ENCODE data around the gene GZMM. TPM values are rescaled to one million over a fixed set of nuclear protein-coding genes. Genes with fewer than 3 reads are reported as not detected.

GZMM gene
- polyA plus RNA-seq, 3 donors: 0.32 to 1.4 (median 0.48) TPM

GRCh38 chr19:588741-589692, 45.2 kb downstream of the GZMM start:
- no peak overlapping the region for H3K27ac Mint-ChIP-seq
- peaks cover 0 to 12% of the 10 kb centered on the region in 2 donors for H3K9me3 ChIP-seq (replicated peaks in 1 of 2; ENCODE audit: control insufficient read depth in 1 of 2, insufficient read depth in 1 of 2, low read length in 2 of 2)
- intact Hi-C loops (cut with micrococcal nuclease): no loop called here
- H3K36me3 ChIP-seq (replicated peaks in 1 of 2; ENCODE audit: control insufficient read depth in 1 of 2, insufficient read depth in 2 of 2, low read length in 2 of 2): no peaks in the 10 kb centered on the region
- DNase-seq: no peak
- no peaks in the 10 kb centered on the region for H3K4me1 ChIP-seq (ENCODE audit: control insufficient read depth in 1 of 2, insufficient read depth in 2 of 2, low read length in 2 of 2)
- no peaks in the 10 kb centered on the region for H3K36me3 Mint-ChIP-seq
- peaks cover 8% of the 10 kb centered on the region for H4K20me1 ChIP-seq (ENCODE audit: insufficient read depth, low read length)
- H3K9ac ChIP-seq (ENCODE audit: insufficient read depth, low read length, poor library complexity, severe bottlenecking): no peak overlapping the region
- H3K27me3 ChIP-seq (ENCODE audit: control insufficient read depth in 2 of 2, insufficient read depth in 2 of 2, low read length in 2 of 2): peaks cover 13 to 57% of the 10 kb centered on the region in 2 donors
- H3K27me3 Mint-ChIP-seq (ENCODE audit: low read depth in 3 of 3): peaks cover 51 to 77% (median 67%) of the 10 kb centered on the region in 3 donors
- no peak overlapping the region for H3K27ac ChIP-seq (ENCODE audit: low read depth in 1 of 2, low read length in 2 of 2)
- H3K79me2 ChIP-seq (ENCODE audit: insufficient read depth, low read length): no peaks in the 10 kb centered on the region
- 10% methylated on average over 43 of the region's 54 CpGs for WGBS (ENCODE audit: insufficient coverage)
- no peak for TF ChIP-seq CTCF (IDR thresholded peaks at IDR 0.05)
- H3K4me2 ChIP-seq (replicated peaks; ENCODE audit: extremely low read depth, low read length, poor library complexity, severe bottlenecking): no peak overlapping the region
- H3K4me1 Mint-ChIP-seq: peaks cover 6% of the 10 kb centered on the region
- peaks cover 0 to 18% (median 7%) of the 10 kb centered on the region in 7 donors for H3K9me3 Mint-ChIP-seq
- H3K4me3 ChIP-seq (replicated peaks in 1 of 3; ENCODE audit: low read depth in 2 of 3, low read length in 3 of 3): no peak overlapping the region
- peak overlapping the region in 1 of 2 donors; percentile 76 for H3K4me3 Mint-ChIP-seq
- H2AFZ ChIP-seq (ENCODE audit: insufficient read depth, low read depth, low read length, poor library complexity, severe bottlenecking): no peak overlapping the region

GRCh38 chr19:589693-590395, 46.0 kb downstream of the GZMM start, which contains the start of gene HCN2:
HCN2 (plus strand) TSS chr19:589881; CDS start chr19:589946, 65 bp downstream.
- no peak within 1 kb of the TSS for H3K4me2 ChIP-seq (replicated peaks; ENCODE audit: extremely low read depth, low read length, poor library complexity, severe bottlenecking)
- Mint-ChIP-seq H3K27me3 (ENCODE audit: low read depth in 3 of 3) (peaks cover 52 to 84% (median 70%) of the 10 kb centered on the region in 3 donors), H3K4me1 (peaks cover 5% of the 10 kb centered on the region), H3K27ac (no peak within 1 kb of the TSS), H3K4me3 (peak within 1 kb of the TSS in 1 of 2 donors; percentile 76), H3K9me3 (peaks cover 0 to 18% (median 7%) of the 10 kb centered on the region in 7 donors), H3K36me3 (no peaks in the 10 kb centered on the region)
- peaks cover 0 to 12% of the 10 kb centered on the region in 2 donors for H3K9me3 ChIP-seq (replicated peaks in 1 of 2; ENCODE audit: control insufficient read depth in 1 of 2, insufficient read depth in 1 of 2, low read length in 2 of 2)
- WGBS (ENCODE audit: insufficient coverage): under 1% methylated on average over 86 of the region's 132 CpGs
- no peak within 1 kb of the TSS for H2AFZ ChIP-seq (ENCODE audit: insufficient read depth, low read depth, low read length, poor library complexity, severe bottlenecking)
- peaks cover 13 to 57% of the 10 kb centered on the region in 2 donors for H3K27me3 ChIP-seq (ENCODE audit: control insufficient read depth in 2 of 2, insufficient read depth in 2 of 2, low read length in 2 of 2)
- H3K4me1 ChIP-seq (ENCODE audit: control insufficient read depth in 1 of 2, insufficient read depth in 2 of 2, low read length in 2 of 2): no peaks in the 10 kb centered on the region
- no peak within 1 kb of the TSS for H3K27ac ChIP-seq (ENCODE audit: low read depth in 1 of 2, low read length in 2 of 2)
- no peak for TF ChIP-seq CTCF (IDR thresholded peaks at IDR 0.05)
- H3K79me2 ChIP-seq (ENCODE audit: insufficient read depth, low read length): no peaks in the 10 kb centered on the region
- H3K4me3 ChIP-seq (replicated peaks in 1 of 3; ENCODE audit: low read depth in 2 of 3, low read length in 3 of 3): no peak within 1 kb of the TSS
- no peaks in the 10 kb centered on the region for H3K36me3 ChIP-seq (replicated peaks in 1 of 2; ENCODE audit: control insufficient read depth in 1 of 2, insufficient read depth in 2 of 2, low read length in 2 of 2)
- intact Hi-C loops (cut with micrococcal nuclease): no loop called here
- H4K20me1 ChIP-seq (ENCODE audit: insufficient read depth, low read length): peaks cover under 1% of the 10 kb centered on the region
- no peak within 1 kb of the TSS for H3K9ac ChIP-seq (ENCODE audit: insufficient read depth, low read length, poor library complexity, severe bottlenecking)
- DNase-seq: no peak
